Gastroesophageal sphincter (tissue), 4 donors: ENCODE measurements around the gene POLR2L. TPM values are rescaled to one million over a fixed set of nuclear protein-coding genes. Genes with fewer than 3 reads are reported as not detected.

Experiments used
- ATAC-seq: fragments of 150-250 bp; one replicate; pipeline ENCODE4 v1.9.1; 2016; ENCODE audit warnings: mild to moderate bottlenecking, moderate library complexity
- H3K27ac ChIP-seq, 4 donors: fragments of 200-600 bp; sonication (generic) in 3 of 4; 1 replicate in 3 of 4; 2 replicates in 1 of 4; pipeline ENCODE4 v1.5.1; 2016 to 2019
- H3K27me3 ChIP-seq: fragments of 200-600 bp; sonication (generic); one replicate; pipeline ENCODE4 v1.5.1; 2019
- H3K36me3 ChIP-seq, 2 donors: fragments of 200-600 bp; sonication (generic); one replicate each; pipeline ENCODE4 v1.5.1; 2019; ENCODE audit warnings: control low read depth in 1 of 2
- H3K4me1 ChIP-seq, 3 donors: fragments of 200-600 bp; sonication (generic); 1 replicate in 2 of 3; 2 replicates in 1 of 3; pipeline ENCODE4 v1.5.1; 2016 to 2019; ENCODE audit warnings: control low read depth in 2 of 3
- H3K4me3 ChIP-seq, 2 donors: fragments of 200-600 bp; sonication (generic); one replicate each; pipeline ENCODE4 v1.5.1; 2019; ENCODE audit warnings: mild to moderate bottlenecking in 1 of 2, moderate library complexity in 1 of 2
- H3K9me3 ChIP-seq, 3 donors: fragments of 200-600 bp; sonication (generic); one replicate each; pipeline ENCODE4 v1.5.1; 2017 to 2019; ENCODE audit warnings: control low read depth in 2 of 3
- EP300 ChIP-seq: sonication (generic); formaldehyde crosslinking; IDR thresholded peaks from one replicate; pipeline ENCODE4 v1.6.1; 2017; ENCODE audit warnings: antibody characterized with exemption, mild to moderate bottlenecking
- POLR2A ChIP-seq, 2 donors: fragments of 450-650 bp; IDR thresholded peaks; one replicate each; pipeline ENCODE4 v1.6.1; 2017; ENCODE audit warnings: antibody characterized with exemption in 2 of 2, mild to moderate bottlenecking in 2 of 2, moderate library complexity in 1 of 2
- POLR2AphosphoS5 ChIP-seq: sonication (generic); formaldehyde crosslinking; IDR thresholded peaks from one replicate; pipeline ENCODE4 v1.6.1; 2017; ENCODE audit warnings: antibody characterized with exemption
- WGBS, 2 donors: methylation state at CpG; one replicate each; pipeline ENCODE4 v1.1.5; 2018; ENCODE audit warnings: low coverage in 1 of 2; 5-methylcytosine and 5-hydroxymethylcytosine counted together
- total RNA-seq, 4 donors: library from RNA; depleted of rRNA; stranded (reverse); fragments of >200 nt; gene quantifications; one replicate each; pipeline ENCODE4 v1.1.0, GENCODE V29; 2016
- TF ChIP-seq, protein P1 (sequence below), 4 experiments: fragments of 200-600 bp in 2 of 4; fragments of 450-650 bp in 2 of 4; sonication (generic) in 1 of 4; IDR thresholded peaks; one replicate each; pipeline ENCODE4 v1.5.1; 2017 to 2019; ENCODE audit warnings: antibody characterized with exemption in 4 of 4, mild to moderate bottlenecking in 2 of 4, moderate library complexity in 2 of 4

The POLR2L gene
- total RNA-seq, 4 donors from 2014 or later = 65.5 to 86.0 (median 71.8) TPM

DNA sequence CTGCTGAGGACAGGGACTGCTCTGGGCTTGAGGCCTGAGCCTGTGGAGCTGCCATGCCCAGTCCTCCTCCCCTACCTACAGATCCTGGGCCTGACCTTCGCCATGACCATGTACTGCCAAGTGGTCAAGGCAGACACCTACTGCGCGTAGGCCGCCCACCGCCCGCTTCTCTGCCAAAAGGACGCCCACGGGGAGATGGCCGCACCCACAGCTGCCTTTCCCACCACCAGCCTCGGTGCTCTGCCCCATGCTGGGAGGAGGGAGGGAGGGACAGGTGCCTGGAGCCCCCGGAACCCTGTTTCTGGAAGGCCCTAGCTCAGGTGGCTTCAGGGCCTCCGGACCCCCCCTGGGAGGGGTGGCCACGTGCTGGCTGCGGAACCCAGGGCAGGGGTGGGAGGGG, 24.2 kb upstream of the POLR2L start:
- Histone ChIP-seq H3K36me3 (peaks cover 0 to 84% of the 10 kb centered on the region in 2 donors), H3K4me1 (peaks cover 0 to 12% (median 6%) of the 10 kb centered on the region in 3 donors), H3K4me3 (no peak overlapping the region), H3K27me3 (no peaks in the 10 kb centered on the region), H3K27ac (no peak overlapping the region), H3K9me3 (no peaks in the 10 kb centered on the region)
- WGBS, 2 donors = no CpG with 5 or more reads among the region's 14 CpGs
- TF ChIP-seq EP300 (no peak), POLR2A (IDR thresholded peaks at IDR 0.05) (no peak), POLR2AphosphoS5 (no peak)
- TF ChIP-seq, protein P1, sequence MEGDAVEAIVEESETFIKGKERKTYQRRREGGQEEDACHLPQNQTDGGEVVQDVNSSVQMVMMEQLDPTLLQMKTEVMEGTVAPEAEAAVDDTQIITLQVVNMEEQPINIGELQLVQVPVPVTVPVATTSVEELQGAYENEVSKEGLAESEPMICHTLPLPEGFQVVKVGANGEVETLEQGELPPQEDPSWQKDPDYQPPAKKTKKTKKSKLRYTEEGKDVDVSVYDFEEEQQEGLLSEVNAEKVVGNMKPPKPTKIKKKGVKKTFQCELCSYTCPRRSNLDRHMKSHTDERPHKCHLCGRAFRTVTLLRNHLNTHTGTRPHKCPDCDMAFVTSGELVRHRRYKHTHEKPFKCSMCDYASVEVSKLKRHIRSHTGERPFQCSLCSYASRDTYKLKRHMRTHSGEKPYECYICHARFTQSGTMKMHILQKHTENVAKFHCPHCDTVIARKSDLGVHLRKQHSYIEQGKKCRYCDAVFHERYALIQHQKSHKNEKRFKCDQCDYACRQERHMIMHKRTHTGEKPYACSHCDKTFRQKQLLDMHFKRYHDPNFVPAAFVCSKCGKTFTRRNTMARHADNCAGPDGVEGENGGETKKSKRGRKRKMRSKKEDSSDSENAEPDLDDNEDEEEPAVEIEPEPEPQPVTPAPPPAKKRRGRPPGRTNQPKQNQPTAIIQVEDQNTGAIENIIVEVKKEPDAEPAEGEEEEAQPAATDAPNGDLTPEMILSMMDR (IDR thresholded peaks at IDR 0.05) = no peak
- no peak for ATAC-seq

- ATAC-seq = no peak
These were observed 23.4 kb upstream of the POLR2L start for GRCh38 chr11:865462-866430.

DNA sequence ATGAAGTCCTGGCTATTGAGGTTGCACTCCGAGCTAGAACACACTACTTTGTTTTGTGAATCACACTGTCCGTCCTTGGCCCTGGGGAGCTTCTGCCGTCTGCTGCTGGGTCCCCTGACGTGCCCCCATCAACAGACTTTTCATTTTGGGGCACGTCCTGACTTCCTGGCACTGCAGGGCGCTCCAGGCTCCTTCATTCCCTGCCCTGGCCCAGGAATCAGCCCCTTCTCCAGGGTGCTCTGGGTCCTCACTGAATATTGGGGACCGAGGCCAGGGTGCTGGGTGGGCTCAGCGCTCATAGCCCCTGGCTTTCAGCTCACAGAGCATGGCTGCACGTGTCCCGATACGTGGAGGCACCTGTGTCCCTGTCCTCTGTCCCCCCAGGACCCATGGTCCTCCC, 22.6 kb upstream of the POLR2L start:
- H3K27ac ChIP-seq = no peak overlapping the region
- H3K4me3 ChIP-seq = no peak overlapping the region
- no peaks in the 10 kb centered on the region for H3K27me3 ChIP-seq
- peaks cover 0 to 27% (median 10%) of the 10 kb centered on the region in 3 donors for H3K4me1 ChIP-seq
- peaks cover 0 to 85% of the 10 kb centered on the region in 2 donors for H3K36me3 ChIP-seq
- H3K9me3 ChIP-seq = no peaks in the 10 kb centered on the region
- TF ChIP-seq EP300 (no peak), POLR2A (IDR thresholded peaks at IDR 0.05) (no peak), POLR2AphosphoS5 (no peak)
- TF ChIP-seq, protein P1 (IDR thresholded peaks at IDR 0.05) = no peak
- 59% methylated on average over 2 of the region's 11 CpGs; no CpG with 5 or more reads in 1 of the 2 donors for WGBS, 2 donors
- ATAC-seq = no peak

More at GRCh38 chr11:865462-866430, 23.4 kb upstream of the POLR2L start:
- no CpG with 5 or more reads among the region's 41 CpGs for WGBS, 2 donors
- Histone ChIP-seq H3K27ac (no peak overlapping the region), H3K4me1 (peaks cover 0 to 19% (median 6%) of the 10 kb centered on the region in 3 donors), H3K36me3 (peaks cover 0 to 89% of the 10 kb centered on the region in 2 donors), H3K27me3 (no peaks in the 10 kb centered on the region), H3K9me3 (no peaks in the 10 kb centered on the region), H3K4me3 (no peak overlapping the region)
- TF ChIP-seq EP300 = no peak
- no peak for TF ChIP-seq POLR2A (IDR thresholded peaks at IDR 0.05)
- no peak for TF ChIP-seq POLR2AphosphoS5
- TF ChIP-seq, protein P1 (IDR thresholded peaks at IDR 0.05) = no peak

DNA sequence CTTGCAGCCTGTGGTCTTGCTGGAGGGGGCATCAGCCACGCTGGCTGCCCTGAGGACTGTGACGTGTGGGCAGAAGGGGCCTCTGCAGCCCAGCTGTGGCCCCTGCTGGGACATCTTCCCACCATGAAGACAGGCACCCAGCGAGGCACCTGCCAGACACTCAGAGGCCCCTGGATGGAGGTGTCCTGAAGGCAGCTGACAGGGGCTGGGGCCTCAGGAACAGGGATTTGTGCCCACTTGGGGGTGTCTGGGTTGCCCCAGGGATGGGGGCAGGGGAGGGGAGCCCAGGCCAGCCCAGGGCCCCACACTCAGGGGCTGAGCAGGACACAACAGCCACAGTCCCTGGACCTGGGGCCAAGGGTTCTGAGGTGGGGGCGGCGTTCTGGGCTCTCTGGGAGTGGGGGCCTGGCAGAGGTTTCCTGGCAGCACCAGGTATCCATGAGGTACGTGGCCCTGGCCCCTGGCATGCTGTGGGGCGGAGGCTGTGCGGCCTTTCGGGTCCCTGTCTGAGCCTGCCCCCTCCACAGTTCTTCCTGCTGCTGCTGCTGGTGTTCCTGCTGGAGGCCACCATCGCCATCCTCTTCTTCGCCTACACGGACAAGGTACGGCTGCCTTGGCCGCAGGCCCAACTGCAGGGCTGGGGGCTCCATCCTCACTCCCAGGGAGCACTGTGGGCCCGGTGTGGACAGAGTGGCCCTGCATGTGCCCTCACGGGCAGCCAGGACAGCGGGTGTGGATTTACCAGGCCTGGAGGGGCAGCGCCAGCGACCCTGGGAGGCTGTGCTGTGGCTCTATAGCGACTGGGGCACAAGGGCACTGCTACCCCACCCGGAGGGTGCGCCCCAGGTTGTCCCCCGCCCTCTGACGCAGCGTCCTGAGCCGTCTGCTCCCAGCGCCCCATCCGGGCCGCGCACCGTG, 21.8 kb upstream of the POLR2L start:
- no peak for ATAC-seq
- WGBS, 2 donors = 92% methylated on average over 11 of the region's 31 CpGs; no CpG with 5 or more reads in 1 of the 2 donors
- H3K4me3 ChIP-seq = no peak overlapping the region
- H3K9me3 ChIP-seq = no peaks in the 10 kb centered on the region
- H3K27me3 ChIP-seq = no peaks in the 10 kb centered on the region
- no peak for TF ChIP-seq POLR2A (IDR thresholded peaks at IDR 0.05)
- TF ChIP-seq EP300 = no peak
- no peak for TF ChIP-seq POLR2AphosphoS5
- TF ChIP-seq, protein P1 (IDR thresholded peaks at IDR 0.05) = no peak
- H3K27ac ChIP-seq = no peak overlapping the region
- H3K36me3 ChIP-seq = peaks cover 0 to 79% of the 10 kb centered on the region in 2 donors
- peaks cover 0 to 35% (median 16%) of the 10 kb centered on the region in 3 donors for H3K4me1 ChIP-seq
